ENCODE results near the gene FRAT1. TPM values are rescaled to one million over a fixed set of nuclear protein-coding genes. Genes with fewer than 3 reads are reported as not detected.

The FRAT1 gene
- total and polyA plus RNA-seq, 2 of the 13 experiments (the other 11 are each of a cell fraction or from before 2014, with no cell fraction given): 1.7 to 2.3 TPM

DNA sequence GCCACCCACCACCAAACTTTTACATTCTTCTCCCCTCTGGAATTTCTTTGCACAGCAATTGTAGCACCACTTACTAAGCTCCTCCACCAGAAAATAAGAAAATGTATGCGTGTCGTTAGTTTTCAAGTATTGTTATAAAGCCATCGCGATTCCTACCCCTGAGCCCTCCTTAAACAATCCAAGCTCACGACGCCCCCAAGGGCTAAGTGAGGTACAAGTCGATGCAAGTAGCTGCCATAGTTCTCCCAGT lies 14.2 kb downstream of the FRAT1 start (continued):
- TF ChIP-seq POGK (CRISPR knock-in tag; conservative IDR thresholded peaks at IDR 0.05) (no peak), ZFP36L2 (CRISPR knock-in tag; IDR thresholded peaks at IDR 0.05) (no peak), RNF2 (conservative IDR thresholded peaks at IDR 0.05; ENCODE audit: low read depth) (no peak), ZNF552 (CRISPR knock-in tag; IDR thresholded peaks at IDR 0.05; ENCODE audit: borderline replicate concordance) (no peak), TEAD3 (CRISPR knock-in tag; optimal IDR thresholded peaks at IDR 0.05; ENCODE audit: borderline replicate concordance) (peak; percentile 5), ONECUT2 (CRISPR knock-in tag; IDR thresholded peaks at IDR 0.05) (no peak), ISL2 (CRISPR knock-in tag; IDR thresholded peaks at IDR 0.05) (no peak), HMGXB4 (CRISPR knock-in tag; IDR thresholded peaks at IDR 0.05; ENCODE audit: borderline replicate concordance in 1 of 2, low read depth in 1 of 2) (peak in 1 of 2 experiments; percentile 6; a peak in 1 of 4 replicates), FOXK1 (CRISPR knock-in tag; IDR thresholded peaks at IDR 0.05; ENCODE audit: borderline replicate concordance, low read depth) (no peak), ARID2 (CRISPR knock-in tag; IDR thresholded peaks at IDR 0.05; ENCODE audit: borderline replicate concordance) (no peak), ZNF501 (CRISPR knock-in tag; IDR thresholded peaks at IDR 0.05) (0 out of 2 replicates have a peak, but pooled peaks have one; percentile 51), IKZF5 (CRISPR knock-in tag; IDR thresholded peaks at IDR 0.05) (0 out of 2 replicates have a peak, but pooled peaks have one; percentile 24), DMAP1 (CRISPR knock-in tag; IDR thresholded peaks at IDR 0.05) (no peak), ZMAT5 (CRISPR knock-in tag; IDR thresholded peaks at IDR 0.05; ENCODE audit: borderline replicate concordance, low read depth) (no peak)
- TF ChIP-seq, protein P1, sequence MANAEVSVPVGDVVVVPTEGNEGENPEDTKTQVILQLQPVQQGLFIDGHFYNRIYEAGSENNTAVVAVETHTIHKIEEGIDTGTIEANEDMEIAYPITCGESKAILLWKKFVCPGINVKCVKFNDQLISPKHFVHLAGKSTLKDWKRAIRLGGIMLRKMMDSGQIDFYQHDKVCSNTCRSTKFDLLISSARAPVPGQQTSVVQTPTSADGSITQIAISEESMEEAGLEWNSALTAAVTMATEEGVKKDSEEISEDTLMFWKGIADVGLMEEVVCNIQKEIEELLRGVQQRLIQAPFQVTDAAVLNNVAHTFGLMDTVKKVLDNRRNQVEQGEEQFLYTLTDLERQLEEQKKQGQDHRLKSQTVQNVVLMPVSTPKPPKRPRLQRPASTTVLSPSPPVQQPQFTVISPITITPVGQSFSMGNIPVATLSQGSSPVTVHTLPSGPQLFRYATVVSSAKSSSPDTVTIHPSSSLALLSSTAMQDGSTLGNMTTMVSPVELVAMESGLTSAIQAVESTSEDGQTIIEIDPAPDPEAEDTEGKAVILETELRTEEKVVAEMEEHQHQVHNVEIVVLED (CRISPR knock-in tag; IDR thresholded peaks at IDR 0.05; ENCODE audit: borderline replicate concordance): peak; percentile 17; the same call in 1 of the 2 replicates
- TF ChIP-seq, protein P2, sequence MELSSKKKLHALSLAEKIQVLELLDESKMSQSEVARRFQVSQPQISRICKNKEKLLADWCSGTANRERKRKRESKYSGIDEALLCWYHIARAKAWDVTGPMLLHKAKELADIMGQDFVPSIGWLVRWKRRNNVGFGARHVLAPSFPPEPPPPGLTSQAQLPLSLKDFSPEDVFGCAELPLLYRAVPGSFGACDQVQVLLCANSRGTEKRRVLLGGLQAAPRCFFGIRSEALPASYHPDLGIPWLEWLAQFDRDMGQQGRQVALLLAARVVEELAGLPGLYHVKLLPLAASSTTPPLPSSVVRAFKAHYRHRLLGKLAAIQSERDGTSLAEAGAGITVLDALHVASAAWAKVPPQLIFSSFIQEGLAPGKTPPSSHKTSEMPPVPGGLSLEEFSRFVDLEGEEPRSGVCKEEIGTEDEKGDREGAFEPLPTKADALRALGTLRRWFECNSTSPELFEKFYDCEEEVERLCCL (CRISPR knock-in tag; IDR thresholded peaks at IDR 0.05; ENCODE audit: borderline replicate concordance): no peak
- TF ChIP-seq, protein P3, sequence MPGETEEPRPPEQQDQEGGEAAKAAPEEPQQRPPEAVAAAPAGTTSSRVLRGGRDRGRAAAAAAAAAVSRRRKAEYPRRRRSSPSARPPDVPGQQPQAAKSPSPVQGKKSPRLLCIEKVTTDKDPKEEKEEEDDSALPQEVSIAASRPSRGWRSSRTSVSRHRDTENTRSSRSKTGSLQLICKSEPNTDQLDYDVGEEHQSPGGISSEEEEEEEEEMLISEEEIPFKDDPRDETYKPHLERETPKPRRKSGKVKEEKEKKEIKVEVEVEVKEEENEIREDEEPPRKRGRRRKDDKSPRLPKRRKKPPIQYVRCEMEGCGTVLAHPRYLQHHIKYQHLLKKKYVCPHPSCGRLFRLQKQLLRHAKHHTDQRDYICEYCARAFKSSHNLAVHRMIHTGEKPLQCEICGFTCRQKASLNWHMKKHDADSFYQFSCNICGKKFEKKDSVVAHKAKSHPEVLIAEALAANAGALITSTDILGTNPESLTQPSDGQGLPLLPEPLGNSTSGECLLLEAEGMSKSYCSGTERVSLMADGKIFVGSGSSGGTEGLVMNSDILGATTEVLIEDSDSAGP (CRISPR knock-in tag; IDR thresholded peaks at IDR 0.05; ENCODE audit: borderline replicate concordance): 0 out of 2 replicates have a peak, but pooled peaks have one; percentile 26

Measured in HepG2 (cell line).